GM12892 (cell line): ENCODE data around the gene GLT1D1.
A peak's percentile ranks its signal among the peaks of the same experiment; 100 is the strongest.

Source experiments
- POLR2A ChIP-seq: IDR thresholded peaks from 2 replicates; pipeline ENCODE4 v1.6.1; 2011; ENCODE audit warnings: low read depth, low read length, control low read depth
- POLR2AphosphoS5 ChIP-seq: IDR thresholded peaks from 2 replicates; pipeline ENCODE4 v1.6.1; 2011; ENCODE audit warnings: low read depth, low read length, control low read depth
- TAF1 ChIP-seq: IDR thresholded peaks from 2 replicates; pipeline ENCODE4 v1.6.1; 2011; ENCODE audit warnings: low read depth, mild to moderate bottlenecking, control low read depth, low read length, borderline replicate concordance

DNA sequence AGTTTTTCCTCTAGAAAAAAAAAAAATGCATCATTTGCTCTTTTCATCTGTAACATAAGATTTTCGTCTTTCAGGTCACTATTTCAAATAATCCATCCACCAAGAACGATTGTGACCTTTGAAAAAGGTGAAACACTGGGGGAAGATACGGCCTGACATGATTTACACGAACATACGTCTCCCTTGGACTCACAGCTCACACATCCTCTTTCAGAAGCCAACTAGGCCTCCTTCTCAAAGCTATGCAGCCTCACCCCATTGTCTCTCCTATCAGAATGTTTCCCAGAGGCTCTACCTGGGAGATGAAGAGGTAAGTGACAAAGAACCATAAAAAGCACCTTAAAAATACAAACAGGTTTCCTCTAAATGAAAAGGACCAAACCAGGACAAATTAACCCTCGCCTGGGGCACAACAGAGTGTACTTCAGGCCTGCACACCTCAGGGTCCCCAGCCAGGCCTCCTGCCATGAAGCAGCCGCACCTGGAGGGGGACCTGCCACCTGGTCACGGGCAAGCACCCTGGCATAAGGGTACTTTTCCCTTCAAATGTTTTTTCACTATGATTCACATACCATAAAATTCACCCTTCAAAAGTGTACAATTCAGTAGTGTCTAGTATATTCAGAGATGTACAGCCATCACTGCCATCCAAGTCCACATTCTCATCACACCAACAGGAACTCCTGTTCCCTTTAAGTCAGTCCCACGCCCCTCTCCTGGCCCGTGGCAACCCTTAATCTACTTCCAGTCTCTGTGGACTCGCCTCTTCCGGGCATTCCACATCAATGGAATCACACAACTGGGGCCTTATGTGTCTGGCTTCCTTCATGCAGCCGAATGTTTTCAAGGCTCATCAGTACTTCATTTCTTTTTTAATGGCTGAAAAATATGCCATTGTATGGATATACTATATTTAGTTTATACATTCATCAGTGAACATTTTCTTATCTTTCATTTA, 34.9 kb upstream of the GLT1D1 start:
- TF ChIP-seq POLR2AphosphoS5 (no peak; the same call in none of the 2 replicates), POLR2A (peak; percentile 49; the same call in 1 of the 2 replicates), TAF1 (no peak)
